Lower leg skin (tissue), 3 donors: ENCODE data around the gene PRKAA1.

ENCODE experiments used
- POLR2A ChIP-seq, 2 donors: fragments of 450-650 bp; IDR thresholded peaks; one replicate each; pipeline ENCODE4 v1.6.1; 2016 to 2017; ENCODE audit warnings: antibody characterized with exemption in 2 of 2, mild to moderate bottlenecking in 1 of 2, moderate library complexity in 1 of 2
- TF ChIP-seq, protein P1 (sequence below), 3 donors: fragments of 450-650 bp; IDR thresholded peaks; one replicate each; pipeline ENCODE4 v1.5.1; 2016; ENCODE audit warnings: antibody characterized with exemption in 3 of 3, mild to moderate bottlenecking in 3 of 3, moderate library complexity in 2 of 3

- TF ChIP-seq, protein P1, sequence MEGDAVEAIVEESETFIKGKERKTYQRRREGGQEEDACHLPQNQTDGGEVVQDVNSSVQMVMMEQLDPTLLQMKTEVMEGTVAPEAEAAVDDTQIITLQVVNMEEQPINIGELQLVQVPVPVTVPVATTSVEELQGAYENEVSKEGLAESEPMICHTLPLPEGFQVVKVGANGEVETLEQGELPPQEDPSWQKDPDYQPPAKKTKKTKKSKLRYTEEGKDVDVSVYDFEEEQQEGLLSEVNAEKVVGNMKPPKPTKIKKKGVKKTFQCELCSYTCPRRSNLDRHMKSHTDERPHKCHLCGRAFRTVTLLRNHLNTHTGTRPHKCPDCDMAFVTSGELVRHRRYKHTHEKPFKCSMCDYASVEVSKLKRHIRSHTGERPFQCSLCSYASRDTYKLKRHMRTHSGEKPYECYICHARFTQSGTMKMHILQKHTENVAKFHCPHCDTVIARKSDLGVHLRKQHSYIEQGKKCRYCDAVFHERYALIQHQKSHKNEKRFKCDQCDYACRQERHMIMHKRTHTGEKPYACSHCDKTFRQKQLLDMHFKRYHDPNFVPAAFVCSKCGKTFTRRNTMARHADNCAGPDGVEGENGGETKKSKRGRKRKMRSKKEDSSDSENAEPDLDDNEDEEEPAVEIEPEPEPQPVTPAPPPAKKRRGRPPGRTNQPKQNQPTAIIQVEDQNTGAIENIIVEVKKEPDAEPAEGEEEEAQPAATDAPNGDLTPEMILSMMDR (IDR thresholded peaks at IDR 0.05), result no peak
- TF ChIP-seq POLR2A (IDR thresholded peaks at IDR 0.05), result no peak
Observed at GRCh38 chr5:40746703-40747102, 51.5 kb downstream of the PRKAA1 start.
